Natural killer cell (primary cell): Measurements from ENCODE around the gene PLAAT3. TPM values are rescaled to one million over a fixed set of nuclear protein-coding genes. Genes with fewer than 3 reads are reported as not detected.

Experiments used
- ATAC-seq, 3 donors: fragments of 150-1000 bp in 2 of 3; fragments of 200-7000 bp in 1 of 3; cut with Tn5 transposase; 1 replicate in 1 of 3; 2 replicates in 2 of 3; pipeline ENCODE4 v1.10.0; 2021; ENCODE audit warnings: mild to moderate bottlenecking in 2 of 3, moderate library complexity in 2 of 3
- DNase-seq, 2 donors: peaks; one replicate each; pipeline versions ENCODE4 v3.0.0 to v3.0.0-alpha.2; 2013 to 2021; ENCODE audit warnings: mixed read lengths in 1 of 2
- H3K27ac ChIP-seq: one replicate; pipeline ENCODE4 v1.5.1; 2013; ENCODE audit warnings: mild to moderate bottlenecking, low read length
- H3K27me3 ChIP-seq: one replicate; pipeline ENCODE4 v1.6.1; 2013; ENCODE audit warnings: low read length; ENCODE audit not compliant: control insufficient read depth, insufficient read depth
- H3K36me3 ChIP-seq: one replicate; pipeline ENCODE4 v1.6.1; 2013; ENCODE audit warnings: low read length; ENCODE audit not compliant: control insufficient read depth, insufficient read depth
- H3K4me1 ChIP-seq: one replicate; pipeline ENCODE4 v1.6.1; 2013; ENCODE audit warnings: low read length; ENCODE audit not compliant: control insufficient read depth, insufficient read depth
- H3K4me3 ChIP-seq: one replicate; pipeline ENCODE4 v1.5.1; 2013; ENCODE audit warnings: low read length
- H3K9me3 ChIP-seq: one replicate; pipeline ENCODE4 v1.6.1; 2013; ENCODE audit warnings: low read length; ENCODE audit not compliant: control insufficient read depth, insufficient read depth
- H3K27ac Mint-ChIP-seq, 2 donors: one replicate each; pipeline ENCODE4 v1.8.0; 2022; ENCODE audit warnings: mild to moderate bottlenecking in 2 of 2, mixed read lengths in 2 of 2, moderate library complexity in 1 of 2
- H3K27me3 Mint-ChIP-seq, 2 donors: one replicate each; pipeline ENCODE4 v1.8.0; 2022; ENCODE audit warnings: low read depth in 2 of 2, mixed read lengths in 2 of 2
- H3K36me3 Mint-ChIP-seq: one replicate; pipeline ENCODE4 v1.8.0; 2022; ENCODE audit warnings: mixed read lengths
- H3K4me1 Mint-ChIP-seq, 2 donors: one replicate each; pipeline ENCODE4 v1.8.0; 2022; ENCODE audit warnings: mixed read lengths in 2 of 2
- H3K4me3 Mint-ChIP-seq: one replicate; pipeline ENCODE4 v1.8.0; 2022; ENCODE audit warnings: mild to moderate bottlenecking, moderate library complexity, mixed read lengths
- H3K9me3 Mint-ChIP-seq, 2 donors: one replicate each; pipeline ENCODE4 v1.8.0; 2022; ENCODE audit warnings: mixed read lengths in 2 of 2
- CTCF ChIP-seq: fragments of 200-600 bp; IDR thresholded peaks from one replicate; pipeline ENCODE4 v1.8.0; 2022; ENCODE audit warnings: antibody characterized with exemption
- WGBS: methylation state at CpG from one replicate; pipeline ENCODE4 v1.1.7; 2013; ENCODE audit warnings: missing lambda C conversion rate; ENCODE audit not compliant: insufficient coverage; 5-methylcytosine and 5-hydroxymethylcytosine counted together
- intact Hi-C: fragments of 100-400 bp; cut with micrococcal nuclease; formaldehyde crosslinking; loops from one replicate; pipeline ENCODE4 v1.14.2; 2022
- total RNA-seq, 4 donors: library from RNA; stranded (reverse); fragments of 120-200 nt in 1 of 4; gene quantifications; one replicate each; pipeline versions ENCODE4 v1.2.3 to v1.2.4, GENCODE V29; 2013 to 2022

Gene PLAAT3
- total RNA-seq, 3 donors from 2014 or later (not counting 1 experiment from before 2014, with no cell fraction given): 32.5 to 34.1 (median 34.1) TPM

- Histone ChIP-seq H3K27ac (peak overlapping the region; percentile 86), H3K4me1 (peaks cover 18% of the 10 kb centered on the region), H3K27me3 (no peaks in the 10 kb centered on the region), H3K4me3 (peak overlapping the region; percentile 12), H3K9me3 (peaks cover 2% of the 10 kb centered on the region), H3K36me3 (peaks cover 2% of the 10 kb centered on the region)
- ATAC-seq (peak in 2 of 3 donors; percentile 7 to 12), DNase-seq (no peak)
- TF ChIP-seq CTCF: no peak
- Mint-ChIP-seq H3K9me3 (no peaks in the 10 kb centered on the region), H3K27me3 (no peaks in the 10 kb centered on the region), H3K4me1 (peaks cover 46 to 48% of the 10 kb centered on the region in 2 donors), H3K4me3 (peak overlapping the region; percentile 85), H3K36me3 (no peaks in the 10 kb centered on the region), H3K27ac (peak overlapping the region; percentile 91 to 93)
- intact Hi-C loops: loop anchor here (1.0 to 5.0 kb wide), 2 partner anchors 7 to 37 kb away; partner anchors contain the start of gene PLAAT3
- 95% methylated on average over 10 of the region's 10 CpGs for WGBS
Measured at GRCh38 chr11:63574856-63575602, 39.2 kb downstream of the PLAAT3 start.

- DNase-seq (peak in 1 of 2 donors; percentile 76), ATAC-seq (peak; percentile 89 to 90 (median 89))
- no peaks in the 10 kb centered on the region for H3K9me3 ChIP-seq
- peak overlapping the region; percentile 12 for H3K4me3 ChIP-seq
- Mint-ChIP-seq H3K27me3 (no peaks in the 10 kb centered on the region), H3K4me3 (peak overlapping the region; percentile 85), H3K9me3 (no peaks in the 10 kb centered on the region), H3K4me1 (peaks cover 48 to 50% of the 10 kb centered on the region in 2 donors), H3K27ac (peak overlapping the region; percentile 91 to 93), H3K36me3 (no peaks in the 10 kb centered on the region)
- WGBS: 36% methylated on average over 15 of the region's 15 CpGs
- no peak for TF ChIP-seq CTCF
- H3K4me1 ChIP-seq: peaks cover 18% of the 10 kb centered on the region
- intact Hi-C loops: loop anchor here (1.0 to 5.0 kb wide), 2 partner anchors 8 to 38 kb away; partner anchors contain the start of gene PLAAT3
- H3K27me3 ChIP-seq: no peaks in the 10 kb centered on the region
- H3K36me3 ChIP-seq: no peaks in the 10 kb centered on the region
- H3K27ac ChIP-seq: peak overlapping the region; percentile 86
Measured at GRCh38 chr11:63573881-63574855, 40.1 kb downstream of the PLAAT3 start.

- DNase-seq (no peak), ATAC-seq (no peak)
- Mint-ChIP-seq H3K36me3 (no peaks in the 10 kb centered on the region), H3K4me1 (peaks cover 53 to 54% of the 10 kb centered on the region in 2 donors), H3K9me3 (no peaks in the 10 kb centered on the region), H3K4me3 (no peak overlapping the region), H3K27me3 (no peaks in the 10 kb centered on the region), H3K27ac (peak overlapping the region; percentile 41 to 91)
- Histone ChIP-seq H3K4me3 (no peak overlapping the region), H3K9me3 (no peaks in the 10 kb centered on the region), H3K4me1 (peaks cover 21% of the 10 kb centered on the region), H3K27ac (no peak overlapping the region), H3K27me3 (no peaks in the 10 kb centered on the region), H3K36me3 (no peaks in the 10 kb centered on the region)
- TF ChIP-seq CTCF: peak; percentile 21
- WGBS: 49% methylated on average over 3 of the region's 3 CpGs
- intact Hi-C loops: loop anchor here (5.0 kb wide), 1 partner anchor 40 kb away; the partner anchor contains the start of gene PLAAT3
Measured at GRCh38 chr11:63572026-63572688, 42.1 kb downstream of the PLAAT3 start.
